NT2/D1 (cell line): ENCODE measurements around the gene FBXO24.

Source experiments
- DNase-seq: peaks from one replicate; pipeline ENCODE4 v3.0.0-alpha.2; 2011; ENCODE audit warnings: low read depth, low spot score
- H3K27me3 ChIP-seq: 2 replicates; pipeline ENCODE4 v1.6.0; 2011; ENCODE audit warnings: mild to moderate bottlenecking; ENCODE audit not compliant: insufficient read length, insufficient read depth
- H3K36me3 ChIP-seq: 2 replicates; pipeline ENCODE4 v1.6.1; 2011; ENCODE audit warnings: mild to moderate bottlenecking, low read length, mixed read lengths; ENCODE audit not compliant: insufficient read depth, insufficient read length
- H3K4me1 ChIP-seq: 2 replicates; pipeline ENCODE4 v1.5.1; 2011; ENCODE audit not compliant: insufficient read depth, insufficient read length
- H3K4me3 ChIP-seq: 2 replicates; pipeline ENCODE4 v1.5.1; 2011; ENCODE audit warnings: low read depth; ENCODE audit not compliant: insufficient read length
- H3K9ac ChIP-seq: 2 replicates; pipeline ENCODE4 v1.6.0; 2011; ENCODE audit warnings: low read depth; ENCODE audit not compliant: insufficient read length
- H3K9me3 ChIP-seq: 2 replicates; pipeline ENCODE4 v1.5.1; 2011; ENCODE audit warnings: mild to moderate bottlenecking, low read length; ENCODE audit not compliant: insufficient read depth
- SUZ12 ChIP-seq: IDR thresholded peaks from 2 replicates; pipeline ENCODE4 v1.6.1; 2011; ENCODE audit not compliant: insufficient read length, insufficient read depth; ENCODE audit errors: extremely low read depth
- YY1 ChIP-seq: IDR thresholded peaks from 2 replicates; pipeline ENCODE4 v1.6.1; 2011; ENCODE audit not compliant: insufficient read length, insufficient read depth
- ZNF274 ChIP-seq: IDR thresholded peaks from 2 replicates; pipeline ENCODE4 v1.6.1; 2011; ENCODE audit warnings: mild to moderate bottlenecking, low read depth, low read length

FBXO24 gene

GRCh38 chr7:100613412-100614175, 27.5 kb downstream of the FBXO24 start:
- Histone ChIP-seq H3K9ac (no peak overlapping the region), H3K27me3 (no peaks in the 10 kb centered on the region), H3K4me3 (no peak overlapping the region), H3K36me3 (no peaks in the 10 kb centered on the region), H3K9me3 (no peaks in the 10 kb centered on the region), H3K4me1 (no peaks in the 10 kb centered on the region)
- DNase-seq: no peak
- TF ChIP-seq SUZ12 (no peak), ZNF274 (no peak), YY1 (no peak)

- TF ChIP-seq YY1: no peak
- no peak for TF ChIP-seq SUZ12
- no peak for TF ChIP-seq ZNF274
- H3K27me3 ChIP-seq: no peaks in the 10 kb centered on the region
- H3K4me3 ChIP-seq: no peak overlapping the region
- H3K9me3 ChIP-seq: no peaks in the 10 kb centered on the region
- no peaks in the 10 kb centered on the region for H3K36me3 ChIP-seq
- DNase-seq: no peak
- H3K4me1 ChIP-seq: no peaks in the 10 kb centered on the region
- no peak overlapping the region for H3K9ac ChIP-seq
These were observed 28.3 kb downstream of the FBXO24 start for GRCh38 chr7:100614308-100614861.

GRCh38 chr7:100620239-100620638, 34.1 kb downstream of the FBXO24 start:
- Histone ChIP-seq H3K36me3 (no peaks in the 10 kb centered on the region), H3K4me3 (no peak overlapping the region), H3K9me3 (no peaks in the 10 kb centered on the region), H3K9ac (no peak overlapping the region), H3K4me1 (no peaks in the 10 kb centered on the region), H3K27me3 (no peaks in the 10 kb centered on the region)
- DNase-seq: no peak
- no peak for TF ChIP-seq ZNF274
- TF ChIP-seq YY1: no peak
- TF ChIP-seq SUZ12: no peak

- H3K4me3 ChIP-seq: no peak overlapping the region
- no peak for TF ChIP-seq ZNF274
- no peak for TF ChIP-seq YY1
- no peak overlapping the region for H3K9ac ChIP-seq
- no peaks in the 10 kb centered on the region for H3K4me1 ChIP-seq
- DNase-seq: no peak
- H3K27me3 ChIP-seq: peaks cover 2% of the 10 kb centered on the region
- no peaks in the 10 kb centered on the region for H3K36me3 ChIP-seq
- H3K9me3 ChIP-seq: no peaks in the 10 kb centered on the region
These were observed 34.7 kb downstream of the FBXO24 start for GRCh38 chr7:100620804-100621203.

GRCh38 chr7:100621554-100621953, 35.4 kb downstream of the FBXO24 start:
- Histone ChIP-seq H3K4me1 (no peaks in the 10 kb centered on the region), H3K36me3 (no peaks in the 10 kb centered on the region), H3K4me3 (no peak overlapping the region), H3K9ac (no peak overlapping the region), H3K9me3 (no peaks in the 10 kb centered on the region), H3K27me3 (peaks cover 6% of the 10 kb centered on the region)
- no peak for TF ChIP-seq ZNF274
- TF ChIP-seq YY1: no peak
- no peak for TF ChIP-seq SUZ12
- no peak for DNase-seq

- no peak for DNase-seq
- no peaks in the 10 kb centered on the region for H3K36me3 ChIP-seq
- H3K27me3 ChIP-seq: peaks cover 6% of the 10 kb centered on the region
These were observed 38.1 kb downstream of the FBXO24 start for GRCh38 chr7:100623951-100624824.

GRCh38 chr7:100626055-100626454, 39.9 kb downstream of the FBXO24 start:
- TF ChIP-seq YY1 (no peak), SUZ12 (no peak), ZNF274 (no peak)
- Histone ChIP-seq H3K9ac (no peak overlapping the region), H3K36me3 (no peaks in the 10 kb centered on the region), H3K4me1 (peaks cover 2% of the 10 kb centered on the region), H3K9me3 (no peaks in the 10 kb centered on the region), H3K27me3 (peaks cover 6% of the 10 kb centered on the region), H3K4me3 (no peak overlapping the region)
- no peak for DNase-seq

More at GRCh38 chr7:100623951-100624824, 38.1 kb downstream of the FBXO24 start:
- TF ChIP-seq SUZ12: no peak
- no peak for TF ChIP-seq ZNF274
- no peak for TF ChIP-seq YY1
- no peak overlapping the region for H3K4me3 ChIP-seq
- H3K4me1 ChIP-seq: peaks cover 2% of the 10 kb centered on the region
- no peak overlapping the region for H3K9ac ChIP-seq
- H3K9me3 ChIP-seq: no peaks in the 10 kb centered on the region
